GM10248 (cell line): Measurements from ENCODE around the gene TMA7B.
A peak's percentile ranks its signal among the peaks of the same experiment; 100 is the strongest.

Experiments used
- CTCF ChIA-PET: fragments of 300-600 bp; sonication (Branson Sonifier 250); formaldehyde crosslinking; extraction: SDS; loops from one replicate; lab custom pipeline; 2021; ENCODE audit warnings: antibody characterized with exemption; lab: Yijun Ruan, JAX
- POLR2A ChIA-PET: fragments of 350-650 bp; sonication (Branson Sonifier 250); formaldehyde crosslinking; extraction: SDS; loops from one replicate; lab custom pipeline; 2020; ENCODE audit warnings: antibody characterized with exemption; lab: Yijun Ruan, JAX
- DNase-seq: peaks from one replicate; pipeline ENCODE4 v3.0.0; 2012; ENCODE audit errors: extremely low spot score
- CTCF ChIP-seq: IDR thresholded peaks from 2 replicates; pipeline ENCODE4 v1.5.1; 2012; ENCODE audit warnings: mild to moderate bottlenecking, low read depth; ENCODE audit errors: extremely low read depth, missing control alignments, control extremely low read depth

Gene TMA7B

DNA sequence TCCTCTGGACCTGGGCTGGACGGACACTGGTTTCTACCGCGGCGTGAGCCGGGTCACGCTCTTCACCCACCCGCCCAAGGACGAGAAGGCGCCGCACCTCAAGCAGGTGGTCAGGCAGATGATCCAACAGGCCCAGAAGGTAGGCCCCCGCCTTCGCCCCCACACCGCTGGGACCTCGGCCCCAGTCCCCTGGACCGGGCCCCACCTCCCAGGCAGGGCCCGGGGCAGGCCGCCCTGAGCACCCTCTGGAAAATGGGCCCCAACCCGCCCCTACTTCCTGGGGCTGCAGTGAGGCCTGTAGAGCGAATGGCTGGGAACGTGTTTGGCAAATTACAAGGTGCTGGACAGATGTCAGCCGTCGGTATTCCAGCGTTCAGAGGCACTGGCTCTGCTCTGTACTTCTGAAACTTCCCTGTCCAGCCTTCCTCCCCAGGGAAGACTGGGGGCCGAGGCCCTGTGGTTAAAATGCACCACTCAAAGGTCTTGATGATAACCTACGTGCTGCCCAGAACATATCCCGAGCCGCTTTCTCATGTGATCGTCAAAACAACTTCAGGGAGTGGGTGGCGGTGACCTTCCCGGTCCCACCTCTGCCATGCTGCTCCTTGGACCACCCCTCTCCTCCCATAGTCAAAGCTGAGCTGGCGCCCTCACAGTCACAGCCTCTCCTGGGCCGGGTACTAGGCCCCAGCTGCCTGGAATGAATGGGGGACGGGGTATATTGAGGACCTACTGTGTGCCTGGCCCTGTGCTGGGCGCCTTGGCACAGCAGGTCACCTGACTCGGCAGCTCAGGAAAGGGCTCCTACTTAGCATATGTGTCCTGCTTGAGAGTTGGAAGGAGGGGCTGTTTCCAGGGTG lies 35.4 kb downstream of the TMA7B start:
- no peak for TF ChIP-seq CTCF
- POLR2A ChIA-PET = no interaction called here
- DNase-seq = no peak
- CTCF ChIA-PET = interaction anchor here (1.8 kb wide), 1 partner anchor 29 kb away, joined by 7 read pairs; no protein-coding TSS in a partner anchor

DNA sequence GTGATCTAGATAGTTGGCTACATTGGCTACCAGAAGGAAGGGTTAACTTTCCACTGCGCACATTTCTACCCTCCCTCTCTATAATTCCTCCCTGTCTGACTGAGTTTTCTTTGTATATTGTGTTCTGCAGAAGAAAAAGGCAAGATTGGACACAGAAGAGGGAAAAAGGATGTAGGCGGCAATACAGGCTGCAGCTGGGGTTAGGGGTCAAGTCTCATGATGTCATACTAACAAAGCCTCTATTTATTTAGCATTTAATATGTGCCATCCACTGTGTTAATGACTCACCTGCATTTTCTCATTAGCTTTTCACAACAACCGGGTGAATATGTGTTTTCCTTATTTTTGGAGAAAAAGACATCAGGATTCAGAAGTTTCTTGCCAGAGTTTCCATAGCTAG lies 36.5 kb downstream of the TMA7B start:
- ChIA-PET CTCF (interaction anchor here (1.0 to 2.1 kb wide), 2 partner anchors 18 to 461 kb away, joined by 3 to 4 read pairs; no protein-coding TSS in a partner anchor), POLR2A (no interaction called here)
- TF ChIP-seq CTCF = no peak
- no peak for DNase-seq

DNA sequence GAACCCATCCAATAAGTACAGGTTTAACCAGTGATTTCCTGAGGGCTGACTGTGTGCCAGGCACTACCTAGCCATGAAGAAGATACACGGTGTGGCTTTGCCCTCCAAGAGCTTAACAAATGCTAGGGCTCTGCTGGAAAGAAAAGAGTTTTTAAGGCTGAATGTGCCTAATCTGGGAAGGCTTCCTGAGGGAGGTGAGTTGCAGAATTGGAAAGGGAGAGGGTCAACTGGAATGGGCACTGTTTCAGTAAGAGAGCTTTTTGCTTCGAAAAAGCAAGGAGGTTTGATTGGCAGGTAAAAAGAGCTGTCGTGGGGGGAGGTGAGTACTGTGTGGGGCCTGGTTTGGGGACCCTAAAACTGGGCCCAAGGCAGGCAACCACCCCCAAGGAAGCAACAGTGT lies 37.2 kb downstream of the TMA7B start:
- ChIA-PET POLR2A (no interaction called here), CTCF (interaction anchor here (1.0 to 2.1 kb wide), 2 partner anchors 19 to 462 kb away, joined by 3 to 4 read pairs; no protein-coding TSS in a partner anchor)
- DNase-seq = no peak
- TF ChIP-seq CTCF = no peak

DNA sequence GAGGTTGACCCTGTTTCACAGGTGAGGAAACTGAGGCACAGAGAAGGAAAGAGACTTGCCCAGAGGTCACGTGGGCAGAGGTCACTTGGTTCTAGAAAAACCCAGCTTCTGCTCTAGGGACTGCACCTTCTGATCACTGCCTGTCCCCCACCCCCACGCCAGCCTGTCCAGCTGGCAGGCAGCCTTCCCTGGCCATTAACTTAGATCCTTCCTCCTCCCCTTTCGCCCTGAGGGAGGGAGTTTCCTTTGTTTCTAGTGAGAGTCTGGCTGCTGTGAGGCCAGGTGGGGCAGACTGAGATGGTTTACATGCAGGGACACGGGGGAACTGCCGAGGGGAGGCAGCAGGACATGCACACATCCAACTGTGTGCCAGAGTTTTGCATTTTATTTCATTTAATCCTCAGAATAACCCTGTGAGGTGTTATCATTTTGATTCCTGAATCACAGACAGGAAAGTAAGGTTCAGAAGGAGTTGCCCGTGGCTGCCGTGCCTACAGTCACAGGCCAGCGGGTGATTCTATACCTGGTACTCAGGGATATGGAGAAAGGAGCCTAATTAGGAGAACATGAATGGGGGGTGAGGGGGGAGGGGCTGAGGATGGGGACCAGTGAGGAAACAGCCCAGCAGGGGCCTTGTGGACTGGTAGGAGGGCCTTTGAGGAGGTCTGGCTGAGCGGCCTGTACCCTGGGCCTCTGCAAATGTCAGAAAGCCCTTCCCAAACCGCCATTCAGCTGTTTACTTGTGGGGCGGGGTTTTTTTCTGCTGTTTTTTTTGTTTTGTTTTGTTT lies 37.9 kb downstream of the TMA7B start:
- POLR2A ChIA-PET = no interaction called here
- DNase-seq = no peak

GRCh38 chr22:39999144-39999757 lies 39.1 kb downstream of the TMA7B start:
- peak; percentile 9 for TF ChIP-seq CTCF
- DNase-seq = no peak
- ChIA-PET POLR2A (no interaction called here), CTCF (interaction anchor here (2.9 kb wide), 1 partner anchor 26 kb away, joined by 14 read pairs; no protein-coding TSS in a partner anchor)

More for the DNA sequence above, 37.9 kb downstream of the TMA7B start:
- CTCF ChIA-PET = interaction anchor here (1.0 to 2.1 kb wide), 2 partner anchors 20 to 463 kb away, joined by 3 to 4 read pairs; no protein-coding TSS in a partner anchor
- TF ChIP-seq CTCF = no peak

- POLR2A ChIA-PET = no interaction called here
- no peak for TF ChIP-seq CTCF
- CTCF ChIA-PET = interaction anchor here (1.0 to 2.9 kb wide), 6 partner anchors 9 to 456 kb away, joined by 3 to 14 read pairs (median 4); no protein-coding TSS in a partner anchor
Measured at GRCh38 chr22:40000171-40000570, 40.0 kb downstream of the TMA7B start.

More at GRCh38 chr22:40000171-40000570, 40.0 kb downstream of the TMA7B start:
- no peak for DNase-seq
